Measurements from ENCODE around the gene BRWD1. TPM values are rescaled to one million over a fixed set of nuclear protein-coding genes. Genes with fewer than 3 reads are reported as not detected.
A peak's percentile ranks its signal among the peaks of the same experiment; 100 is the strongest.

BRWD1 gene
- total and polyA plus RNA-seq, 2 experiments from 2014 or later: 32.6 to 62.8 TPM

- DNase-seq (ENCODE audit: low read depth in 1 of 2, low spot score in 1 of 2): peak; percentile 63 to 77
- Histone ChIP-seq H3K36me3 (no peaks in the 10 kb centered on the region), H3K4me3 (no peak overlapping the region), H3K27ac (peak overlapping the region; percentile 96), H3K27me3 (no peaks in the 10 kb centered on the region), H3K4me1 (ENCODE audit: low read depth) (peaks cover 28% of the 10 kb centered on the region), H3K9me3 (ENCODE audit: low read depth) (no peaks in the 10 kb centered on the region)
- no peak for TF ChIP-seq CTCF (IDR thresholded peaks at IDR 0.05; ENCODE audit: low read depth, low read length)
Measured at GRCh38 chr21:39319251-39319756, 5.9 kb upstream of the BRWD1 start.

DNA sequence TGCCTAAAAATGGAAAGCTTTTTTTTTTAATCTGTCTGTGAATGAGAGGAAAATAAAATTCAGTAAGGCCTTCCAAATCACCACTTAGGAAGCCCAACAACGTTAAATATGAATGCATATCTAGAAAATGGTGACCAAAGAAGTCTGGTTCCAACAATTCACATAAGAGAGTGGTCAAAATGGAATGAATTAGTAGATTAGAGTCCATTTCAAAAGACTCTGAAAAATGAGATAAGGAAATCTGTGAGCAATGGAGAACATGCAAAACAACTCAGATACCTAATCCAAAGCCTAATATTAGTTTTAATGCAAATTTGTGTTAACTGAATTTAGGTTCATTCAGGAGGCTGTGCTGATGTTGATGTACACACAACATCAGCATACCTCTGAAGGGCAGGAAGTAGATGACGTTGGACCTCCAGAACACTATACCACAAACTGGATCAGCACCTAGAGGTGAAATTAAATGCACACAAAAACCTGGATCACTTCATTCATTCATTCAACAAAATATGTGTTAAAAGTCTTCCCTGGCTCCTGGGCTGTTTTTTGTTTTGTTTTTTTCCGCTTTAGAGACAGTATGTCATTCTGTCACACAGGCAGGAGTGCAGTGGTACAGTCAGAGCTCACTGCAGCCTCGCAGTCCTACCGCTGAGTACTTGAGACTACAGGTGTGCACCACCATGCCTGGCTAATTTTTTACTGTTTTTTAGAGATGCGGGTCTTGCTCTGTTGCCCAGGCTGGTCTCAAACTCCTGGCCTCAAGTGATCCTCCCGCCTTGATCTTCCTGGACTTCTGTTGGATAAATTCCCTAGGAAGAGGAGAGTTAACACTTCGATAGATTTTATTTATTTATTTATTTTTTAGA lies 4.9 kb upstream of the BRWD1 start:
- H3K4me3 ChIP-seq: no peak overlapping the region
- H3K4me1 ChIP-seq (ENCODE audit: low read depth): peaks cover 28% of the 10 kb centered on the region
- peak in 1 of 2 donors; percentile 39 for DNase-seq (ENCODE audit: low read depth in 1 of 2, low spot score in 1 of 2)
- H3K27ac ChIP-seq: peak overlapping the region; percentile 96
- no peak for TF ChIP-seq CTCF (IDR thresholded peaks at IDR 0.05; ENCODE audit: low read depth, low read length)
- no peaks in the 10 kb centered on the region for H3K27me3 ChIP-seq
- no peaks in the 10 kb centered on the region for H3K36me3 ChIP-seq
- H3K9me3 ChIP-seq (ENCODE audit: low read depth): no peaks in the 10 kb centered on the region

GRCh38 chr21:39317134-39318090 lies 4.0 kb upstream of the BRWD1 start:
- TF ChIP-seq CTCF (IDR thresholded peaks at IDR 0.05; ENCODE audit: low read depth, low read length): no peak
- peaks cover 28% of the 10 kb centered on the region for H3K4me1 ChIP-seq (ENCODE audit: low read depth)
- no peaks in the 10 kb centered on the region for H3K27me3 ChIP-seq
- H3K4me3 ChIP-seq: no peak overlapping the region
- peak in 1 of 2 donors; percentile 40 for DNase-seq (ENCODE audit: low read depth in 1 of 2, low spot score in 1 of 2)
- H3K27ac ChIP-seq: no peak overlapping the region
- H3K9me3 ChIP-seq (ENCODE audit: low read depth): no peaks in the 10 kb centered on the region
- H3K36me3 ChIP-seq: no peaks in the 10 kb centered on the region

GRCh38 chr21:39316729-39317128 lies 3.3 kb upstream of the BRWD1 start:
- peaks cover 33% of the 10 kb centered on the region for H3K4me1 ChIP-seq (ENCODE audit: low read depth)
- H3K9me3 ChIP-seq (ENCODE audit: low read depth): no peaks in the 10 kb centered on the region
- H3K27me3 ChIP-seq: no peaks in the 10 kb centered on the region
- no peak overlapping the region for H3K4me3 ChIP-seq
- no peak overlapping the region for H3K27ac ChIP-seq
- no peak for DNase-seq (ENCODE audit: low read depth in 1 of 2, low spot score in 1 of 2)
- no peaks in the 10 kb centered on the region for H3K36me3 ChIP-seq
- no peak for TF ChIP-seq CTCF (IDR thresholded peaks at IDR 0.05; ENCODE audit: low read depth, low read length)

- no peaks in the 10 kb centered on the region for H3K27me3 ChIP-seq
- peaks cover 6% of the 10 kb centered on the region for H3K36me3 ChIP-seq
- no peak for DNase-seq (ENCODE audit: low read depth in 1 of 2, low spot score in 1 of 2)
- H3K4me3 ChIP-seq: no peak overlapping the region
- no peaks in the 10 kb centered on the region for H3K9me3 ChIP-seq (ENCODE audit: low read depth)
- no peak overlapping the region for H3K27ac ChIP-seq
- peaks cover 35% of the 10 kb centered on the region for H3K4me1 ChIP-seq (ENCODE audit: low read depth)
- no peak for TF ChIP-seq CTCF (IDR thresholded peaks at IDR 0.05; ENCODE audit: low read depth, low read length)
Measured at GRCh38 chr21:39315603-39316445, 2.4 kb upstream of the BRWD1 start.
